Retinal pigment epithelial cell (primary cell): ENCODE measurements around the gene SLU7.

Source experiments
- DNase-seq: peaks from one replicate; pipeline ENCODE4 v3.0.0-alpha.2; 2010; ENCODE audit warnings: low read depth
- H3K4me3 ChIP-seq: 2 replicates; pipeline ENCODE4 v1.5.1; 2011; ENCODE audit warnings: mild to moderate bottlenecking, low read length, control low read depth, moderate library complexity
- TF ChIP-seq, protein P1 (sequence below): conservative IDR thresholded peaks from 2 replicates; pipeline ENCODE4 v1.5.1; 2011; ENCODE audit warnings: low read depth, low read length, control low read depth, inconsistent platforms

SLU7 gene

GRCh38 chr5:160369990-160370712 is 48.7 kb downstream of the SLU7 start, which contains the start of gene C1QTNF2:
Gene C1QTNF2 (minus strand): TSS chr5:160370626. CDS start chr5:160355011, 15,615 bp downstream.
- H3K4me3 ChIP-seq: peak within 1 kb of the TSS; percentile 42
- TF ChIP-seq, protein P1, sequence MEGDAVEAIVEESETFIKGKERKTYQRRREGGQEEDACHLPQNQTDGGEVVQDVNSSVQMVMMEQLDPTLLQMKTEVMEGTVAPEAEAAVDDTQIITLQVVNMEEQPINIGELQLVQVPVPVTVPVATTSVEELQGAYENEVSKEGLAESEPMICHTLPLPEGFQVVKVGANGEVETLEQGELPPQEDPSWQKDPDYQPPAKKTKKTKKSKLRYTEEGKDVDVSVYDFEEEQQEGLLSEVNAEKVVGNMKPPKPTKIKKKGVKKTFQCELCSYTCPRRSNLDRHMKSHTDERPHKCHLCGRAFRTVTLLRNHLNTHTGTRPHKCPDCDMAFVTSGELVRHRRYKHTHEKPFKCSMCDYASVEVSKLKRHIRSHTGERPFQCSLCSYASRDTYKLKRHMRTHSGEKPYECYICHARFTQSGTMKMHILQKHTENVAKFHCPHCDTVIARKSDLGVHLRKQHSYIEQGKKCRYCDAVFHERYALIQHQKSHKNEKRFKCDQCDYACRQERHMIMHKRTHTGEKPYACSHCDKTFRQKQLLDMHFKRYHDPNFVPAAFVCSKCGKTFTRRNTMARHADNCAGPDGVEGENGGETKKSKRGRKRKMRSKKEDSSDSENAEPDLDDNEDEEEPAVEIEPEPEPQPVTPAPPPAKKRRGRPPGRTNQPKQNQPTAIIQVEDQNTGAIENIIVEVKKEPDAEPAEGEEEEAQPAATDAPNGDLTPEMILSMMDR: no peak
- DNase-seq: no peak

DNA sequence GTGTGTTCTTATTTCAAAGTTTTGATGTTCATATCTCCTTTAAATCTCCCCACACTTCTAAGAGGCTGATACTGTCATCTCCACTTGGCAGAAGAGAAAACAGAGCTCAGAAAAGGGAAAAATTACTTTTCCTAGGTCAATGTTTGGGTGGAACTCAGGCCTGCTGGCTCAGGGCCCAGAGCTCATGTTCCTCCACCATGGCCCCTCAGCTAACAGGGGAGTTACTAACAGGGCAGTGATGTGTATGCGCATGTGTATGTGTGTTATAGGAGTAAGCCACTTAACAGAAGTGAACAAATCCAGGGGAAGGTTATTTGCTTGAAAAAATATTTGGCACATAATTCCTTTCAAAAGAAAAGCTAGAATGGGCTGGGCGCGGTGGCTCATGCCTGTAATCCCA is 51.0 kb downstream of the SLU7 start:
- H3K4me3 ChIP-seq: no peak overlapping the region
- TF ChIP-seq, protein P1: no peak
- no peak for DNase-seq

GRCh38 chr5:160367261-160367660 is 51.6 kb downstream of the SLU7 start:
- H3K4me3 ChIP-seq: no peak overlapping the region
- TF ChIP-seq, protein P1: no peak
- no peak for DNase-seq

- H3K4me3 ChIP-seq: no peak overlapping the region
- no peak for DNase-seq
- TF ChIP-seq, protein P1: no peak
Measured at GRCh38 chr5:160366230-160366629, 52.7 kb downstream of the SLU7 start.

DNA sequence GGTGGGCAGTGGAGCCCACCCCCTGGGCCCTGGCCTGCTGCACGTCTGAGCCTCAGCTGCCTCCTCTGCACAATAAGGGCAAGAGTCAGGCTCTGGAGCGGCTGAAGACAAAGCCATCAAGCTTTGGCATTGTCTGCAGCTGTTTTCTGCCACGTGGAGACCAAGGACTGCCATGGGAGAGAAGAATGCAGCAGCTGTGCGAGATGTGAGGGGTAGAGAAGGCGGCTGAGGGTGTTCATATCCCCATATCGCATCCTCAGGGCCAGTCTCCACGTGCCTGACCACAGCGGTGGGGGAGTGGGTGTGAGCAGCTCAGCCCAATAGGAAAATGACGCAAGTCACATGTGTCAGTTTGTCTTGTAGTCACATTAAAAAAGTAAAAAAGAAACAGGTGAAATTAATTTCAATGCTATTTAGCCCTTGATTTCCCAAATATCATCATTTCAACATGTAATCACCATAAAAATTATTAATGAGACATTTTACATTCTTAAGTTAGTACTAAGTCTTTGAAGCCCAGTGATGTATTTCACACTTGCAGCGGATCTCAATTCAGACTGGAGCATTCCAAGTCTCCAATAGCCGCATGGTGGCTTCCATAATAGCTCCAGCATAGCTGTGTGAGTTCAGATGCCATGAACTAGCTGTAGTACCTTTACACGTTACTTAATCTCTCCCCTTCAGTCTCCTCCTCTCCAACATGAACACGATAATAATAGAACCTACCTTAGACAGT is 55.1 kb downstream of the SLU7 start:
- TF ChIP-seq, protein P1: no peak
- DNase-seq: no peak
- no peak overlapping the region for H3K4me3 ChIP-seq

DNA sequence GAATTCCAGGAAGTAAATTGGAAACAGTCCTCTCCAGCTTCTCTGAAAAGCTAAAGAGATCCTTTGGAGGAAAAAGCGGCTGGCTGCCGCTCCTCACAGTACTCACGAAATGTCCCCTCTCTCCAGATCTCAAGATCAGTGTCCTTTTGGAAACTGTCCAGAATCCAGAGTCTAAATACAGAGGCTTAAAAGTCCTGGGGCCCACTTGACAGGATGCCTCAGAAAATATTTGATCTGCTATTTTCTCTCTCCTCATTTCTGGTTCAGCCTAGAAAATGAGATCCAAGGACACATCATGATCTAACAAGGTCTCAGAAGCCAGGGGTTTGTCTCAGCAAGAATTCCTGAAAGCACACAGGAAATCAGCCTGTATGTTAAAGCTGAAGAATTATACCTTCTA is 55.7 kb downstream of the SLU7 start:
- TF ChIP-seq, protein P1: no peak
- DNase-seq: no peak

More for the DNA sequence above, 55.7 kb downstream of the SLU7 start:
- no peak overlapping the region for H3K4me3 ChIP-seq
